Neutrophil (primary cell): ENCODE data around the gene EIF6.
"Not testable (repeated sequence)": the region's sequence is repeated elsewhere in the genome, so short reads cannot be mapped to it uniquely, and the experiment has no call there.

Experiments used
- H3K27ac ChIP-seq: fragments of 200-600 bp; sonication (generic); 2 replicates; pipeline ENCODE4 v1.5.1; 2016; ENCODE audit warnings: mild to moderate bottlenecking, moderate library complexity
- H3K27me3 ChIP-seq: fragments of 200-600 bp; sonication (generic); 2 replicates; pipeline ENCODE4 v1.6.0; 2016; ENCODE audit warnings: mild to moderate bottlenecking
- H3K36me3 ChIP-seq: fragments of 200-600 bp; sonication (generic); 2 replicates; pipeline ENCODE4 v1.5.1; 2017
- H3K4me1 ChIP-seq, 2 experiments: fragments of 200-600 bp in 1 of 2; sonication (generic) in 1 of 2; 1 replicate in 1 of 2; 2 replicates in 1 of 2; pipeline versions ENCODE4 v1.5.1 to v1.6.1; 2013 to 2016; ENCODE audit warnings: low read depth in 1 of 2, low read length in 1 of 2, mild to moderate bottlenecking in 1 of 2, moderate library complexity in 1 of 2; ENCODE audit not compliant: control insufficient read depth in 1 of 2, insufficient read depth in 1 of 2
- H3K4me3 ChIP-seq, 2 experiments: fragments of 200-600 bp in 1 of 2; sonication (generic) in 1 of 2; 1 replicate in 1 of 2; 2 replicates in 1 of 2; pipeline ENCODE4 v1.5.1; 2013 to 2016; ENCODE audit warnings: low read depth in 1 of 2, low read length in 1 of 2, mild to moderate bottlenecking in 1 of 2, moderate library complexity in 1 of 2
- H3K9me3 ChIP-seq: fragments of 200-600 bp; sonication (generic); 2 replicates; pipeline ENCODE4 v1.5.1; 2016
- CTCF ChIP-seq: fragments of 200-600 bp; sonication (generic); IDR thresholded peaks from 2 replicates; pipeline ENCODE4 v1.5.1; 2016; ENCODE audit warnings: antibody characterized with exemption

Gene EIF6

DNA sequence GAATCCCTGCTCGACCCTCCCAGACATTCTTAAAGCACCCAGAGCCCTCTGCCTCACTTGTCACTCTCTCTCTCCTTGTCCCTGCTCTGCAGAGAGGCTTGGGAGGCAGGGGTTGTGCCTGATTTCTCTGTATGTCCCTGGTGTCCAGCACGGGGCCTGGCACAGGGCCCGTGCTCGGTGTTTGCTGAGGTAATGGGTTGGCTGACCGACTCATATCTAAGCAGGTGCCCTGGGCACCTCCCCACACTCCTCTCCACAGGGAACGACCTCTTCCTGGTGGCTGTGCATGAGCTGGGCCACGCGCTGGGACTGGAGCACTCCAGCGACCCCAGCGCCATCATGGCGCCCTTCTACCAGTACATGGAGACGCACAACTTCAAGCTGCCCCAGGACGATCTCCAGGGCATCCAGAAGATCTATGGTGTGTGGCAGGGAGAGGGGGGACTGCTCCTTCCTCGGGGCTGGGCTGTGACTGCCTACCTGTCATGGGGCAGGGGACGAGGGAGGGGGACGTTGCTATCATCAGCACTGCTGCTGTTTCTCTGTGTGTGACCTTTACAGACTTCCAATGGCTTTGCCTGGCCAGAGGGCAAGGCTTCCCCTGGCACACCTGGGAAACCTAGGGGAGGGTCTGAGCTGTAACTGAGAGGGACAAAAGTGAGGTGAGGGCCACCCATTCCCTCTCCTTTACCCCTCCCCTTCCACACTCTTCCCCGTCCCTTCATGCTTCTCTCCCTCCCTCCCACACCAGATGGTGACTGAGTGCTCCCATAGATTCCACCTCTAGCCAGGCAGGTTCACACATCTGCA, 20.8 kb downstream of the EIF6 start:
- no peak overlapping the region for H3K4me3 ChIP-seq

GRCh38 chr20:35262731-35263531, 21.6 kb downstream of the EIF6 start:
- not testable (repeated sequence) for H3K27ac ChIP-seq, H3K27me3 ChIP-seq, H3K4me3 ChIP-seq, H3K9me3 ChIP-seq, H3K4me1 ChIP-seq
- H3K36me3 ChIP-seq = peaks cover 66% of the 10 kb centered on the region

More for the DNA sequence above, 20.8 kb downstream of the EIF6 start:
- no peak for TF ChIP-seq CTCF
- Histone ChIP-seq H3K4me1 (no peaks in the 10 kb centered on the region), H3K9me3 (no peaks in the 10 kb centered on the region), H3K36me3 (peaks cover 69% of the 10 kb centered on the region), H3K27me3 (no peaks in the 10 kb centered on the region), H3K27ac (no peak overlapping the region)

DNA sequence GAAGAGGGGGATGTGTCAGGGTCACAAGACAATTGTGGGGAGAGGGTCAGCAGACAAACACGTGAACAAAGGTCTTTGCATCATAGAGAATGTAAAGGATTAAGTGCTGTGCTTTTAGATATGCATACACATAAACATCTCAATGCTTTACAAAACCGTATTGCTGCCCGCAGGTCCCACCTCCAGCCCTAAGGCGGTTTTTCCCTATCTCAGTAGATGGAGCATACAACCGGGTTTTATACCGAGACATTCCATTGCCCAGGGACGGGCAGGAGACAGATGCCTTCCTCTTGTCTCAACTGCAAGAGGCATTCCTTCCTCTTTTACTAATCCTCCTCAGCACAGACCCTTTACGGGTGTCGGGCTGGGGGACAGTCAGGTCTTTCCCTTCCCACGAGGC, 22.3 kb downstream of the EIF6 start:
- not testable (repeated sequence) for H3K27ac ChIP-seq, H3K4me1 ChIP-seq, H3K4me3 ChIP-seq, H3K27me3 ChIP-seq, H3K9me3 ChIP-seq
- peaks cover 61% of the 10 kb centered on the region for H3K36me3 ChIP-seq

GRCh38 chr20:35260426-35260825, 24.1 kb downstream of the EIF6 start:
- TF ChIP-seq CTCF = no peak
- Histone ChIP-seq H3K27ac (no peak overlapping the region), H3K4me1 (no peaks in the 10 kb centered on the region), H3K9me3 (no peaks in the 10 kb centered on the region), H3K36me3 (peaks cover 53% of the 10 kb centered on the region), H3K27me3 (no peaks in the 10 kb centered on the region), H3K4me3 (no peak overlapping the region)

DNA sequence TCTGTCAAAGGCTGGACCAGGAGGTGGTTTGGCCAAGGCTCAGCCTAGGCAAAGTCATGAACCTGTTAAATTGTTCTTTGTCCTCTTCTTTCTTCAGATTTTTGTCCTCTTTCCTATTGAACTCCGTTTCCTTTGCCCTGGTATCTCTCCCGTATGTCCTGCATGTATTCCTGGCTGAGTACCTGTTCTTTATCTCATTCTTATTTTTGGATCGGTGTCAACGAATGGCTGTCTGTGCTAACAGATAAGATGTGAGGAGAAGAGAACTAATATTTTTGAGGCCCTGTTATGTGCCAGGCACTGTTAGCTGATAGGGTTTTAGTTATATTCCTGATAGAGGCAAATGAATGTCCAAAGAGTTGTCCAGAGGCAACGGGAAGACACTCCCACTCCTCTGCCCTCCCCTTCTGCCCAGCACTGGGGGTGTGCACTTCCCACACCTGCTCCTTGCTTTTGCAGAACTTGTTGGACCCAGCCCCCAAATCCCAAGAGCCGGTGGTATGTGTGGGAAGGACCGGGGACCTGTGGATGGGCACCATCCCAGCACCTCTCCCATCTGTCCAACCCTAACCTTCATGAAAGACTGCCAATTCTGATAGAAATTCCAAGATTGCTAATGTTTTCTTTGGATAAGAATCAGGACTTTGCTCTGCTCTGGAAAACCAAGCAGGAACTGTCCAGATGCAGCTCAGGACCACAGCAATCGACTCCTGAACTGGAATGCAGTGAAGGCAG, 27.2 kb downstream of the EIF6 start:
- Histone ChIP-seq H3K36me3 (peaks cover 45% of the 10 kb centered on the region), H3K27ac (no peak overlapping the region), H3K27me3 (no peaks in the 10 kb centered on the region), H3K4me1 (no peaks in the 10 kb centered on the region), H3K9me3 (no peaks in the 10 kb centered on the region), H3K4me3 (no peak overlapping the region)
- TF ChIP-seq CTCF = no peak

- H3K9me3 ChIP-seq = no peaks in the 10 kb centered on the region
- TF ChIP-seq CTCF = no peak
- peaks cover 32% of the 10 kb centered on the region for H3K36me3 ChIP-seq
- no peak overlapping the region for H3K27ac ChIP-seq
- no peak overlapping the region for H3K4me3 ChIP-seq
- peaks cover 22 to 25% of the 10 kb centered on the region in 2 experiments for H3K4me1 ChIP-seq
- H3K27me3 ChIP-seq = no peaks in the 10 kb centered on the region
These were observed 30.0 kb downstream of the EIF6 start for GRCh38 chr20:35254448-35254999.
